GM13976 (cell line): ENCODE measurements around the gene DOK5.

Experiments used
- DNase-seq: peaks from one replicate; pipeline ENCODE4 v3.0.0; 2012; ENCODE audit warnings: low spot score
- in situ Hi-C: fragments of 300-500 bp; cut with MboI; formaldehyde crosslinking; loops from one replicate; pipeline ENCODE4 v1.12.0; 2022; ENCODE audit warnings: low sequenced_read_pairs, mixed read lengths, inconsistent platforms; ENCODE audit not compliant: unreplicated experiment
- TF ChIP-seq, protein P1 (sequence below): IDR thresholded peaks from 2 replicates; pipeline ENCODE4 v1.5.1; 2012; ENCODE audit warnings: borderline replicate concordance, mild to moderate bottlenecking; ENCODE audit not compliant: insufficient read depth; ENCODE audit errors: extremely low read depth, missing control alignments, control extremely low read depth

The DOK5 gene

DNA sequence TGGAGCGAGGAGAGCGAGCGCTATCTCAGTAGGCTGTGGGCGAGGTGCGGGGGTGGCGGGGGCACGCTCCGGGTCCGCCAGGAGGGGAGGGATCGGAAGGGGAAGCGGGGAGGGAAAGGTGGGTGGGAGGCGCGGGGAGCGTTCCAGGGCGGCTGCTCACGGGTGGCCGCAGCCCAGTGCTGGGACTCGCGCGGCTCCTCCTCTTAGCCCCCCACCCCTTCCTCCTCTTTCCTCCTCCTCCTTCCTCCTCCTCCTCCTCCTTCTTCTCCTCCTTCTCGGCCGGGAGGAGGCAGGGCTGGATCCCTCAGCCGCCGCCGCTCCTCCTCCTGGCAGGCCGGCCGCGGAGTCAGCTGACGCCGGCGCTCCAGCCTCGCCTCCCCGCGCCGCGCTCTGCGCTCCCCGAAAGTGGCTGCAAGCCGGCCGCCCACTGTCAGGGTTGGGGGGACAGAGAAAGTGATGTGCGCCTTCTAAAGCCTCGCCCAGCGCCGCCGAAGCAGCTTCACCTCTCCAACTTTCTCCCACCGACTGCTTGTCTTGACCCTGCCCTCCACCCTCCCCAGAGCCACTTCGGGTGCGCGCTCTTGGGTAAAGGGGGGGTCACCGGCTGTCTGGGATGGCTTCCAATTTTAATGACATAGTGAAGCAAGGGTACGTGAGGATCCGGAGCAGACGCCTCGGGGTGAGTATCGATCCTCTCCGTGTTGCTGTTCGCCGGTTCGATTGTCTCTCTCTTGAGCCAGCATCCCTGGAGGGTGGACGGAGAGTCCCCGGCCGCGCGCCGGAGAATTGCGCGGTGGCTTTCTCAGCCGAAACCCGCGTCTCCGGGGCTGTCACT is at the start of gene DOK5:
Gene DOK5, plus strand, starts transcription at position 260 of the 835 bp plus-strand sequence. Its CDS starts 354 bp downstream, at position 614.
- in situ Hi-C loops: no loop called here
- TF ChIP-seq, protein P1, sequence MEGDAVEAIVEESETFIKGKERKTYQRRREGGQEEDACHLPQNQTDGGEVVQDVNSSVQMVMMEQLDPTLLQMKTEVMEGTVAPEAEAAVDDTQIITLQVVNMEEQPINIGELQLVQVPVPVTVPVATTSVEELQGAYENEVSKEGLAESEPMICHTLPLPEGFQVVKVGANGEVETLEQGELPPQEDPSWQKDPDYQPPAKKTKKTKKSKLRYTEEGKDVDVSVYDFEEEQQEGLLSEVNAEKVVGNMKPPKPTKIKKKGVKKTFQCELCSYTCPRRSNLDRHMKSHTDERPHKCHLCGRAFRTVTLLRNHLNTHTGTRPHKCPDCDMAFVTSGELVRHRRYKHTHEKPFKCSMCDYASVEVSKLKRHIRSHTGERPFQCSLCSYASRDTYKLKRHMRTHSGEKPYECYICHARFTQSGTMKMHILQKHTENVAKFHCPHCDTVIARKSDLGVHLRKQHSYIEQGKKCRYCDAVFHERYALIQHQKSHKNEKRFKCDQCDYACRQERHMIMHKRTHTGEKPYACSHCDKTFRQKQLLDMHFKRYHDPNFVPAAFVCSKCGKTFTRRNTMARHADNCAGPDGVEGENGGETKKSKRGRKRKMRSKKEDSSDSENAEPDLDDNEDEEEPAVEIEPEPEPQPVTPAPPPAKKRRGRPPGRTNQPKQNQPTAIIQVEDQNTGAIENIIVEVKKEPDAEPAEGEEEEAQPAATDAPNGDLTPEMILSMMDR: no peak
- peak; percentile 19 for DNase-seq

DNA sequence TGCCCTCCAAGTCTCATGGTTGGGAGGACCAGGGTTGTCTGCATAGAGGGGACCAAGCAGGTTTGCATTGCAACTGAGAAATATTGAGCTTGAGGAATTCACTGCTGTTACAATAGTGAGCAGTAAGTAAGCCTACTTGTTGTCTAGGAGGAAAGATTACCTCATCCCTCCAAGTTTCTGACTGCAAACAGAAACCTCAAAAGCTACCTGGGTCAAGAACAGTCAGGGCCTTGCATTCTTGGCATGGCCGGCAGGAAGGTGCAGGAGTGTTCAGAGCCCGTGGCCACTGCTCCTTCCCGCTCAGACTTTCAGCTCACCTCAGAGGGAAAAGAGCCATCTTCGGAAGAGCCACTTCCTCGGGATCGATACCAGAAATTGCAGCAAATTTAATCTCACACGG is 46.0 kb upstream of the DOK5 start:
- in situ Hi-C loops: no loop called here
- TF ChIP-seq, protein P1: no peak
- DNase-seq: no peak

DNA sequence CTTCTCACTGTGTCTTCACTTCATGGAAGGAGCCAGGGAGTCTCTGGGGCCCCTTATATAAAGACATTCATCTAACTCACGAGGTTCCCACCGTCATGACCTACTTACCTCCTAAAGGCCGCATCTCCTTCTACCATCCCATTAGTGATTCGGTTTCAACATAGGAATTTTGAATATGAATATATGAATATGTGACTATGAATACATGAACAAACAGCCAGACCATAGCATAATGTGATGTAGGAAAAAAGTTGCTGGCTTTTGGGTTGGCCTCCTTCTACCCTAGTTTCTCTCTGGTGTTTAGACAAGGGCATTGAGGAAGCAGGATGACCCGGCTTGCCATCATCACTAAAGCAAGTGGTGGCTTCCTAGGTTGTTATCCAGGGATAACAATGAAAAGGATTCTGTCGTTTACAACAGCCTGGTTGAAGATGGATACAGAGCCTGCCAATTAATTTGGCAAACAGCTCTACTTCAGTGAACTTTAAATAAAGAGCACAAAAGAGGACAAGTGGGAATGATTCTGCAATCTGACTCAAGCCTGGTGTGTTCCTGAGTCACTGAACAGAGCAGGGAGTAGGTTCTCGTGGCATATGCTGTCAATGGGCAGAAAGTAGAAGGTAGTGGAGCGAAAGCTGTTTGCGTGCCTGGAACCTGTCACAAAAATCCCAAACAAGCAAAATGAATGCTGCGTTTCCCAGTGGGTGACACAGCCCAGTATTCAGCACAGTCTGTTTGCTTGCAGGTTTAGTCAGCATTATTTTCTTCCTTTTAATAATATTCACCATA is 44.0 kb upstream of the DOK5 start:
- DNase-seq: no peak
- TF ChIP-seq, protein P1: no peak
- in situ Hi-C loops: no loop called here

DNA sequence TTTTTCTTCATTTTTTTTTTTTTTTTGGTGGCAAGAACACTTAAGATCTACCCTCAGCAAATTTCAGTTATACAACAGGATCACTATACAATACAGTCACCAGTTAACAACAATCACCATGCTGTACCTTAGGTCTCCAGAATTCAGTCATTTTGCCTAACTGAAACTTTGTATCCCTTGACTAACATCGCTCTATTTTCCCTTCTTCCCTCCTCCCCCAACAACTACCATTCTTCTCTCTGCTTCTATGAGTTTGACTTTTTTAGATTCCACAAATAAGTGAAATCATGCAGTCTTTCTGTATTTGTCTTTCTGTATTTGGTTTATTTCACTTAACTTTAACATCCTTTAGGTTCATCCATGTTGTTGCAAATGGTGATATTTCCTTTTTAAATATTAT is 42.4 kb upstream of the DOK5 start:
- TF ChIP-seq, protein P1: no peak
- in situ Hi-C loops: no loop called here
- no peak for DNase-seq

DNA sequence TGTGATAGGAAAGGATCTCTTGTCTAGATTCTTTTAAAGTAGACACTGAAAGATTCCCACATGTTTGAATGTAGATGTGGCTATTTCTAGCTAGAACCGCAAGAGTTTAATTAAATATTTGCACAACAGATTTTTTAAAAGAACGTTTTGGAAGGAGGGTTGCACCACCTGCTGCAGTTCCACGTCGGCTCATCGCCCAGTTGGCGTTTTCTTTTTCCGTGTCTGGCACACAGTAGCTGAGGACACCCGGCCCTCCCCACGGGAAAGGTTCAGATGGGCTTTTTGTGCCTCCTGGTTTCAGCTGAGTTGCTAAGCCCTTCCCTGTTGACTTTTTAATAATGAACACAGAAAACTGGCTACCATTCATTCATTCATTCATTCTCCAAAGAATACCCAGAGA is 41.8 kb upstream of the DOK5 start:
- in situ Hi-C loops: no loop called here

DNA sequence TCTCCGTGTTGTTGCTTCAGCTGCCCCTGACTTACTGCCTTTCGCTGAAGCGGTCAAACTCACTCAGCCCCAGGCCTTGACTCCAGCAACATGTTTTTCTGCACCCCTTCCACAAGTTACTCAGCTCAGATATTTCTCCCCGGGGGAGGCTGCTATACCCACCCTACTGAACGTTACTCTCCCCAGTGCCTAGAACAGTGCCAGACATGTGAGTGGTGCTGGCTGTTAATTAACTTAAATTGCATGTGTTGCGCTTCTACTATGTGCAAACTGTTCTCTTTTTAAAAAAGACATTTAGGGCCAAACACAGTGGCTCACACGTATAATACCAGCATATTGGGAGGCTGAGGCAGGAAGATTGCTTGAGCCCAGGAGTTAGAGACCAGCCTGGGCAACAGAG is 41.2 kb upstream of the DOK5 start:
- DNase-seq: no peak
- TF ChIP-seq, protein P1: no peak
- in situ Hi-C loops: no loop called here

More for the DNA sequence above, 41.8 kb upstream of the DOK5 start:
- no peak for DNase-seq
- TF ChIP-seq, protein P1: no peak
